ENCODE measurements around the gene LYSMD3.

- TF ChIP-seq CTCF (IDR thresholded peaks at IDR 0.05) (no peak), POLR2AphosphoS5 (IDR thresholded peaks at IDR 0.05) (no peak), EP300 (IDR thresholded peaks at IDR 0.05; ENCODE audit: low read depth) (no peak), POLR2A (IDR thresholded peaks at IDR 0.05) (no peak)
Observed at GRCh38 chr5:90518661-90519060, 10.7 kb downstream of the LYSMD3 start.
